LNCAP (cell line): Measurements from ENCODE around the gene B3GALT5.

Source experiments
- TF ChIP-seq, protein P1 (sequence below): fragments of 450-650 bp; IDR thresholded peaks from 2 replicates; pipeline ENCODE4 v1.5.1; 2017; ENCODE audit warnings: mild to moderate bottlenecking

The B3GALT5 gene

DNA sequence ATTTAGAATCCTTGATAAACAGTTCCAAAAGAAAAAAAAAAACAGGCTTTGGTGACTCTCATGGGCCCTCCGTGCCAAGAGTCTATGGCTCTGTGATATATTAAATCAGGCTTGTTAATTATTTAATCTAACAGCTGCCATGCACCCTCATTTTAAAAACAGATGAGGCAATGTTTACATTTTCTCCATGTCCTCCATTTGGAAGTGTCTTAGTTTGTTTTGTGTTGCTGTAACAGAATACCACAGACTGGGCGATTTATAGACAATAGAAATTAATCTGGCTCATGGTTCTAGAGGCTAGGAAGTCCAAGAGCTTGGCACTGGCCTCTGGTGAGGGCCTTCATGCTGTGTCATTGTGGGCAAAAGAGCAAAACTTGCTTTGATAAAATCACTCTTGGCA lies 58.0 kb downstream of the B3GALT5 start:
- TF ChIP-seq, protein P1, sequence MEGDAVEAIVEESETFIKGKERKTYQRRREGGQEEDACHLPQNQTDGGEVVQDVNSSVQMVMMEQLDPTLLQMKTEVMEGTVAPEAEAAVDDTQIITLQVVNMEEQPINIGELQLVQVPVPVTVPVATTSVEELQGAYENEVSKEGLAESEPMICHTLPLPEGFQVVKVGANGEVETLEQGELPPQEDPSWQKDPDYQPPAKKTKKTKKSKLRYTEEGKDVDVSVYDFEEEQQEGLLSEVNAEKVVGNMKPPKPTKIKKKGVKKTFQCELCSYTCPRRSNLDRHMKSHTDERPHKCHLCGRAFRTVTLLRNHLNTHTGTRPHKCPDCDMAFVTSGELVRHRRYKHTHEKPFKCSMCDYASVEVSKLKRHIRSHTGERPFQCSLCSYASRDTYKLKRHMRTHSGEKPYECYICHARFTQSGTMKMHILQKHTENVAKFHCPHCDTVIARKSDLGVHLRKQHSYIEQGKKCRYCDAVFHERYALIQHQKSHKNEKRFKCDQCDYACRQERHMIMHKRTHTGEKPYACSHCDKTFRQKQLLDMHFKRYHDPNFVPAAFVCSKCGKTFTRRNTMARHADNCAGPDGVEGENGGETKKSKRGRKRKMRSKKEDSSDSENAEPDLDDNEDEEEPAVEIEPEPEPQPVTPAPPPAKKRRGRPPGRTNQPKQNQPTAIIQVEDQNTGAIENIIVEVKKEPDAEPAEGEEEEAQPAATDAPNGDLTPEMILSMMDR, result no peak

DNA sequence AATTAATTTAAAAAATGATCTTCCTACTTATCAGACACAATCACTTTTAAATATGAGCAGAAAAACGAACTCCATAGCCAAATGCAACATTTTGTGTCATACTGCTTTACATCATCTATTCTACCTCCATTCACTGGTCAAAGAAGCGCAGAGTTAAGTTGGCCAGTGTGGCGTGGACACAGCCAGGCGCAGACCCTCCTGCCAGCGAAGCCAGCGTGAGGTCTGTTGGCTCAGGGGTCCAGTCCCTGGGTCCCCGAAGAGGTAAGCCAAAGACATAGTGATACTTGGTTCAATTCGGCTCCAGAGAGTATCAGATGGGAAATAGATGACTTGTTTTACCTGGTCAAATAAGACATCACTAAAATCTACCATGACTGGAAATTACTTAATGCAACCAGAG lies 59.2 kb downstream of the B3GALT5 start:
- TF ChIP-seq, protein P1, result no peak

DNA sequence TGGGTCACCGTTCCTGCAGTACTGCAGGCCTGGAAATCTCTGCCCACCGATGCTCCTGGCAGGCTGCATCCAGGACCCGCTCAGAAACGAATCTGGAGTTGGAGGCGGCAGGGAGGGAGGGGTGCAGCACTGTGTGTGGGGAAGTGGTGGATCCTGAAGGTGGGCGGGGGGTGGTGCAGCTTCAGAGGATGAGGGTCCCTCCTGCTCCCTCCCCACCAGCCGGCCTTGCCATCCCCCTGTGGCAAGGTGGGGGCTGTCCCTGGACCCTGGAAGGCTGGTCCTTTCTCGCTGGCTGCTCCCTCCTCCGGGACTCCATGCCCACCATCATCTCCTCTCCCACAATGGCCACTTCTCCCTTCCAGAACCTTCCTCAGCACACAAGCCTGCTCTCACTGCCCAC lies 60.4 kb downstream of the B3GALT5 start:
- TF ChIP-seq, protein P1, result no peak

DNA sequence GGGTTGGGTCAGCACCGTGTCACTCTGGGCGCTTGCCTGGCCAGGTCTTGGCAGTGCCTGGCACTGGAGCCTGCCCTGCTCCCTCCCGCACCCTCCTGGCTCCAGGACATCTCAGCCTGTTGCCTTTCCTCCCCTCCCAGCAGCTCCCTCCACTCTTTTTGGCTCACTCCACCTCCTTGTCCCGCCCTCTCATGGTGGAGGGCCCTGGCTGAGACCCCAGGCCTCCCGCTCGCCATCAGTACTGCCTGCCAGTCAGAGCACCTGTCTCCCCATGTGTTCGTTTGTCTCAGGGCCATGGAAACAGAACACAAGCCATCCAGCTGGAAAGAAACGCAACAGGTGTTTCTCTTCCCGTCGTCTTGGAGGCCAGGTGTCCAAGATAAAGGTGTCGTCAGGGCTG lies 61.0 kb downstream of the B3GALT5 start:
- TF ChIP-seq, protein P1, result no peak

DNA sequence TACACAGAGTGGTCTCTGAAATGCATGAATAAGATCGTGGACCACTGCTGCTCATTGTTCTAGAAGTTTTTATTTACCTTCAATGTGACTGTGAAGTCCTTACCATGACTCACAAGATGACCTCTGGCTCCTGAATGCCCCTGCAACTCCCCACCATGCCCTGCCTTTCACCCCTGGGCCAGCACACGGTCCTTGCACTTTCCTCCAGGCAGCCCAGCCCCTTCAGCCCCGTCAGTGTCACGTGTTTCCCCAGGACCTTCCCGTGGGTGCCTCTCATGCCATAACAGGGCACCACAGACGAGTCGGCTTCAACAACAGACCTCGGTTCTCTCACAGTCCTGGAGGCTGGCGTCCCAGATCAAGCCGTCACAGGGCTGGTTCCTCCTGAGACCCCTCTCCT lies 62.1 kb downstream of the B3GALT5 start:
- TF ChIP-seq, protein P1, result no peak

DNA sequence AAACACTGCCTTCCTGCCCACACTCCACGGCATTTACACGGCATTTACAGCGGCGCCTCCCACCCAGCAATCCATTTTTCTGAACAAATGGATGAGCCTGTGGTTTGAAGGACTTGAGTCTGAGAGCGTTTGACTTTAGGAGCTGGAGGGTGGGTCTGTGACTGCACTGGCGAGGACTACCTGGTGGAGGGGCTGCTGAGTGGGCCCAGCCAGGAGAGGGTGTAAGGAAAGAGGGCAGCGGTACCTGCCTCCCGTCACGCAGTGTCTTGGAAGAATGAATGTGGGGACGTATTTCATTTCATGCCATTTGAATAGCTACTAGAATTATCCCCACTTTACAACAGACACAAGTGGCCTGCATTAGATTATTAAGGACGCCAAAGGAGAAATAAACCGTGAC lies 62.9 kb downstream of the B3GALT5 start:
- TF ChIP-seq, protein P1, result no peak

DNA sequence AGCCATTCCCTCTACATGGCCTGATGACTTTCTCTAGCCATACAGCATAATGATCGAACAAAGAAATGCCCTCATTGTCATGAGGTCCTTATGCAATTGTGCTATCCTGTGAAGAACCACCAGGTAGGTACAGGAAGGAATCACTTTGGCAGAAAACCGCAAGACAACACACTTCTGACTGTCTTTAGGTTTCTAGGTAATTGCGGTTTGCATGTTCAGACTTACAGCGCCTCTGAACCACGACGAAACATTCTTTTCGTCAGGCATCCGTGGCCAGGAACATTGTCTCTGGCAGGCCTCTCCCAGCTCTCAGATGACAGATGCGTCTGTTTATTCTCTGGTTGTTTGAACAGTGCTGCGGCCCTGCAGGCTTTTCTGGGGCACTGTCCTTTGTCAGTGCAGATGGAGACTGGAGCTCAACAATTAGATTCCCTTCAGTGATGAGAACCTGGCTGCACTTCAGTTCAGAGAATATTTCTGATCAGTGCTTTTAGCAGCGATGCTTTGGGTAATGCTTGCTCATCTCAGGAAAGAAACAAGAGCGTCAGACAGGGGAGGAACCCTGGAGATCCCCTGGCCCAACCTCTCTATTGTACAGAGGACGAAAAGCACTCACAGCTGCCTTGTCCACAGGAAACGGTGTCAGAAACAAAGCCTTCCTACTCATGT lies 63.4 kb downstream of the B3GALT5 start:
- TF ChIP-seq, protein P1, result no peak

DNA sequence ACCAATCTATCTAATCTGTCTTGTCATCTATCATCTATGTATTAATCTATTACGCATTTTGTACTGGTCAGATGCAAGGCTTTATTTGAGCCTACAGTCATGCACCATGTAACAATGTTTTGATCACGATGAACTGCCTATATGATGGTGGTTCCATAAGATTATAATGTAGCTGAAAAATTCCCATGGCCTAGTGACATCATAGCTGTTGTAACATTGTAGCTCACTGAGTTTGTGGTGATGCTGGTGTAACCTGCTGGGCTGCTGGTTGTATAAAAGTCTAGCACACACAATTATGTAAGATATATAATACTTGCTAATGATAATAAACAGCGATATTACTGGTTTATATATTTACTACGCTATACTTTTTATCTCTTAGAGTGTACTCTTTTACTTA lies 67.5 kb downstream of the B3GALT5 start:
- TF ChIP-seq, protein P1, result no peak
